ENCODE results near the gene FCER2.

- TF ChIP-seq CTCF (IDR thresholded peaks at IDR 0.05): no peak
- no peak for TF ChIP-seq ZFX (IDR thresholded peaks at IDR 0.05; ENCODE audit: borderline replicate concordance)
These were observed 57.4 kb downstream of the FCER2 start for GRCh38 chr19:7644550-7644877.

All from 22Rv1 (cell line).